Activated CD8-positive, alpha-beta memory T cell treated with anti-CD3 and anti-CD28 coated beads for 1 hour (primary cell): ENCODE measurements around the gene MEPCE.
"Not testable (repeated sequence)": the region's sequence is repeated elsewhere in the genome, so short reads cannot be mapped to it uniquely, and the experiment has no call there.

Experiments
- DNase-seq, 2 donors: peaks; one replicate each; pipeline ENCODE4 v3.0.0-alpha.2; 2020; ENCODE audit warnings: low read depth in 1 of 2; ENCODE audit errors: extremely low read depth in 1 of 2

The MEPCE gene

DNA sequence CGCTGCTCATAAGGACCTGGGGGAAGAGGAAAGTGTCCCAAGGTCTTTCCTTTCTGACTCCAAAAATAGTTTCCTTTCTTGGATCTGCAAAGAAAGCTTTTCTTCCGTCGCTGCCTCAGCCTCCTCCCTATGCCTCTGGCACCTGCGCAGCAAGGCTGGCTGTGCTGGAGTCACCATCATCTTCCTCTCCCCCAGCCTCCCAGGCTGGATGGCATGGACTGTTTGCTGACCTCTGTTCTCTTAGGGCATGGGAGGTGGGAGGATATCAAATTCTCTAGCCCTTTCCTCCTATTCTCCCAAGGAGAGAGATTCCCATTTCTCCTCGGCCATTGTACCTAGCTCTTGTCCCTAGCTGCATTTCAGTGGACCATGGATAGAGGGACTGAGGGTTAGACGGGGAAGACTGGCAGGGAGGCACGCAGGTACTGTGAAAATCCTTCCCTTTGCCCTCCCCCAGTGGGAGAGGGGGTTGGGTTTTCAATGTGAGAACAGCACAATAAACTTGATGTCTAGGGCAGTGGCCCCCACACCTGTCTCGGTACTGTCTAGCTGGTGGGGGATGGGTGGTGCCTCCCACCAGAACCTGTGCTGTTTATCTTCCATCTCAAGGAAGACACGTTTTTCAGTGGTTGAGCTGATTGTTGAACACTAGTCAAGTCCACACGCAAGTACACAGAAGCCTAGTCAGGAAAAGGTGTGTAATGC, 4.1 kb downstream of the MEPCE start:
- no peak for DNase-seq

DNA sequence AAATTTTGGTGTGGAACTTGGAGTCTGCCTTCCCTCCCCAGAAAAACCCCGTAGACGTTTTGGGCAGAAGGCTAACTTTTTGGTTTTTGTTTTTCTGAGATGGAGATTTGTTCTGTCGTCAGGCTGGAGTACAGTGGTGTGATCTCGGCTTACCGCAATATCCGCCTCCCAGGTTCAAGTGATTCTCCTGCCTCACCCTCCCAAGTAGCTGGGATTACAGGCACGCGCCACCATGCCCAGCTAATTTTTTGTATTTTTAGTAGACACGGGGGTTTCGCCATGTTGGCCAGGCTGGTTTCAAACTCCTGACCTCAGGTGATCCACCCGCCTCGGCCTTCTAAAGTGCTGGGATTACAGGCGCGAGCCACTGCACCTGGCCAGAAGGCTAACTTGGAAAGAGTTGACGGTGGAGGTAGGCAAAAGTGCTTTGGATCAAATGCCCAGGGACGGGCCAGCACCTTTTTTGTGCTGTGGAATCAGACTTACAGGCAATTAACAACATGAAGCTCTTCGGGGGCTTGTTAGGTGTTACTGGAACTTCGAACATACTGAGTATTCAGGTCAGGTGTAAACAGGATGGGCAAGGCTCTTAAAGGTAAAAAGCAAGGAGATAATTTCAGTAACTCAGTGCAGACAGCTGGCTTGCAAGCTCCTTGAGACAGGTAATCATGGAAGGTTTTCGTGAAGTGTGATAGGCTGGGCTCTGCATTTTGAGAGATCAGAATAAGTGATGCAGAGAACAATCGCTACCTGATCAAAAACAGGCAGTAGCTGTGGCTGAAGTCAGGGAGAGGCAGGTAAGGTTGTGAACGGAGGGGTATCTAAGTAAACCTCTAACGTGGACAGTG, 4.9 kb downstream of the MEPCE start:
- no peak for DNase-seq

DNA sequence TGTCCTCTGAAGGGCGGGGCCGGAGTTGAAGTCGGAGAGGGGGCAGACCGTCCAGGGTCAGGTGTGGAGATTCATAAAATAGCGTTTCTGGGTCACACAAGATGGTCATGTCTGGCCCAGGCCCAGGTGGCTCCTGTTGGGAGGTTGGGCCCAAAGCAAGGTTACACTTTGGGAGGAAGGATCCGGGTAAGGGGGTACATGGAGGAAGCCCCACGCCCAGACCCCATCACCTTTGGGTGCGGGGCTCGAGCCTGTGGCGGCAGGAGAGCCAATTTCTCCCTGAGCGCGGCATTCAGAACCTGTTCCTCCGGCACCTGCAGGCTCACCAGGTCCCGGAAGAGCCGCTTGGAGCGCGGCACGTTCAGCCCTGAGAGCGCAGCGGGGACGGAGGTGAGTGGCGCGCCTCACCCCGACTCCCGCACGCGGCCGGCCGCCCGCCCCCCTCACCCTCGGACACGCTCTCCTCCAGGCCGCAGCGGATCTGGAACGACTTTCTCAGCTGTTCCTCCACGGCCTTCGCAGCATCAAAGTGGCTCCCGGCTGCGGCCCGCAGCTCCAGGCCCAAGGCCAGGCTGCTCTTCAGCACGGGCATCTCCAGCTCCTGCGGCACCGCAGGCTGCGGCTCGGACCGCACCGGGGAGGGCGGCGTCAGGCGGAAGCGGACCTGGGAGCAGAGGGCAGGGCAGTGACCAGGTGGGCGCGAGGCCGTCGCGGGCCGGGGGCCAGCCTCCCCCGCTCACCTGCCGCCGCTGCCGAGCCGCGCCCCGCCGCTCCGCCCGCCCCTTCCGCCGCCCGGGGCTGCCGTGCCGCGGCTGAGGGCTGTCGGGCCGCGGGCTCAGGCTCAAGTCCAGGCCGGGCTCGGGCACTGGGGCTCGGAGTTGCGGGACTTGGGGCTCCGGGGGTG, 6.0 kb downstream of the MEPCE start:
- DNase-seq: no peak

- no peak for DNase-seq
Measured at GRCh38 chr7:100437150-100438100, 7.8 kb downstream of the MEPCE start.

GRCh38 chr7:100438172-100438571, 8.5 kb downstream of the MEPCE start:
- DNase-seq: no peak

DNA sequence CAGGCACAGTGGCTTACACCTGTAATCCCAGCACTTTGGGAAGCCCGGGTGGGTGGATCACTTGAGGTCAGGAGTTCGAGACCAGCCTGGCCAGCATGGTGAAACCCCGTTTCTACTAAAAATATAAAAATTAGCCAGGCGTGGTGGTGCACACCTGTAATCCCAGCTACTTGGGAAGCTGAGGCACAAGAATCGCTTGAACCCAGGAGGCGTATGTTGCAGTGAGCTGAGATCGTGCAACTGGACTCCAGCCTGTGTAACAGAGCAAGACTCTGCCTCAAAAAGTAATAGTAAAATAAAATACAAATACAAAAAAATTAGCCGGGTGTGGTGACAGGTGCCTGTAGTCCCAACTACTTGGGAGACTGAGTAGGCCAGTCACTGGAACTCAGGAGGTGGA, 9.1 kb downstream of the MEPCE start:
- not testable (repeated sequence) for DNase-seq

- DNase-seq: not testable (repeated sequence)
Measured at GRCh38 chr7:100439244-100439643, 9.6 kb downstream of the MEPCE start.

DNA sequence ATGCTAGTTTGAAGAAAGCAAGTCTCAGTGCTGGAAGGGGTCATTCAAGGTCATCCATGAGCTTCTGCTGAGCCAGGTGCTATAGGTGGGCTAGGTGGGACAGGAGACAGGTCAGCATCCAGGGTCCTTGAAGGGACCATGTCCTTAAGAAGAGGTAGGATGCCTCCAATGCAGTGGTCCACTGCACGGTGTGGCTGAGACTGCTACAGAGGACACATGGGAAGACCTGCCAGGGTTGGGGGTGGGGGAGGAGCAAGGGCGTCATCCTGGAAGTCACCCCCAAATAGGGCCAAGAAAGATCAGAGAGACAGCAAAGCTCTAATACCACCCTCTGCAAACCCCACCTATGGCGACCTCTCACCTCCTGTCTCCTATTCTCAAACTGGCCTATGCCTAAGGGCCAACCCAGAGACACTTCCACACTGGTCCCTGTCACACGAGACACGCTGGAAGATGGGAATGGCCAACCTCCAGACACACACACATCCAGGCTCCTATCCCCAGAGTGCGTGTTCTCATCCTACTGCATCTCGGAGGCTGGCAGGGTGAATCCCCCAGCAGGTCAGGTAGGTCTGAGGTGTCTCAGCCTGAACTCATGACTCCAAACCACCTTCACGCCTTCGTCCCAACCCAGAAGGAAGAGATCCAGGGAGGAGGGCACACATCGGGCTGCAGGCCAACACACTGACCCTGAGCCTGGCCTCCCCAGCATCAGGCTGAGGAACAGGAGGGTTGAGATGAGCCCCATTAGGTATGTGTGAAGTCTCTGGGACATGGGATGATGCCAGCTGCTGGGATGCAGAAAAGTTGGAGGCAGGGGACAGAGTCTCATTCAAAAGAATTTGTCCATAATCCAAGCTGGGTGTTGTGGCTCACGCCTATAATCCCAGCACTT, 12.3 kb downstream of the MEPCE start:
- DNase-seq: no peak

GRCh38 chr7:100443096-100443840, 13.6 kb downstream of the MEPCE start:
- no peak for DNase-seq

DNA sequence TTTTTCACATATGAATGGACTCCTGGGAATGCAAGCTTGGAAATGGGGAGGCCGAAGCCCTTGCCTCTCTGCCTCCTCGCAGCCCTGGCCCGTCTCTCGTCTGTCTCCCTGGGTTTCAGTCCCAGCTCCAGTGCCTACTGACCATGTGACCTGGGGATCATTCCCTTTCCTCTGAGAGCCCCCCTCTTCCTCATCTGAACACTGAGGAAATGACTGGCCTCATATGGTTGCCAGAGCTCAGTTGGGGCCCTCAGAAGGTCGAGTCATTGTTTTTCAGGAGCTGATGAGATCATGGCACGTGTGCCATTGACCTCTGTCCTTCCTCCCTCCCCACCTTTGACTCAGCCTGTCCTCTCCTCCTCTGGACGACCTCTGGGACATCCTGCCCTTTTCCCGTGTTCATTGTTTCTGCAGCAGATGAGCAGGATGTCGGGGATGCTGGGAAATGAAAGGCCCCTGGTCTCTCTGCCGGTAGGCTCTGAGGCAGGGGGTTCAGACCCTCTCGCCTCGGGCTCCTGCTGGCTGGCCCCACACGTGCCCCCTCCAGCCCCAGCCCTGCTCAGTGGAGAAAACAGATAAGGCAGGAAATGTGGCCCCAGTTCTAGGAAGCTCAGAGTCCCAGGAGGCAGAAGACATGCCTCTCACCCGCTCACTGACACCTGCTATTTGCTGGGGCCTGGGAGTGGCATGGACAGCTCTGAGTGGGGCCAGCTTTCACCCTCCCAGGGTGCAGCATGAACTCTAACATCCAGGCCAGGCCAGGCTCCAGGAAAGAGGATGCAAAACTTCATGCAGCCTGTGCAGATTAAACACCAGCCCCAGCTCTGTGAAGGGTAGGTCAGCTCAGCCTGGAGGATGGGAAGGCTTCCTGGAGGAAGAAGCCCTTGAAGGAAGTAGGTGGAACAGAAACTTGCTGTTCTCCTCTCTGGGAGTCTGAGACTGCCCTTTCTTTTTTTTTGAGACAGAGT, 15.0 kb downstream of the MEPCE start:
- DNase-seq: no peak

GRCh38 chr7:100446040-100446439, 16.4 kb downstream of the MEPCE start:
- DNase-seq: no peak

DNA sequence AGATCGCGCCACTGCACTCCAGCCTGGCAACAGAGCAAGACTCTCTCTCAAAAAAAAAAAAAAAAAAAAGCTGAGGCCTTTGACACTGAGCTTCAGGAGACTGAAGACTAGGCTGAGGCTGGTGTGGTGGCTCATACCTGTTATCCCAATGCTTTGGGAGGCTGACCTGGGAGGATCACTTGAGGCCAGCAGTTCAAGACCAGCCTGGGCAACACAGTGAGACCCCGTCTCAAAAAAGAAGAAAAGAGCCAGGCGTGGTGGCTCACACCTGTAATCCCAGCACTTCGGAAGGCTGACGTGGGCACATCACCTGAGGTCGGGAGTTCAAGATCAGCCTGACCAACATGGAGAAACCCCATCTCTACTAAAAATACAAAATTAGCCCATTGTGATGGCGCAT, 17.7 kb downstream of the MEPCE start:
- not testable (repeated sequence) for DNase-seq

DNA sequence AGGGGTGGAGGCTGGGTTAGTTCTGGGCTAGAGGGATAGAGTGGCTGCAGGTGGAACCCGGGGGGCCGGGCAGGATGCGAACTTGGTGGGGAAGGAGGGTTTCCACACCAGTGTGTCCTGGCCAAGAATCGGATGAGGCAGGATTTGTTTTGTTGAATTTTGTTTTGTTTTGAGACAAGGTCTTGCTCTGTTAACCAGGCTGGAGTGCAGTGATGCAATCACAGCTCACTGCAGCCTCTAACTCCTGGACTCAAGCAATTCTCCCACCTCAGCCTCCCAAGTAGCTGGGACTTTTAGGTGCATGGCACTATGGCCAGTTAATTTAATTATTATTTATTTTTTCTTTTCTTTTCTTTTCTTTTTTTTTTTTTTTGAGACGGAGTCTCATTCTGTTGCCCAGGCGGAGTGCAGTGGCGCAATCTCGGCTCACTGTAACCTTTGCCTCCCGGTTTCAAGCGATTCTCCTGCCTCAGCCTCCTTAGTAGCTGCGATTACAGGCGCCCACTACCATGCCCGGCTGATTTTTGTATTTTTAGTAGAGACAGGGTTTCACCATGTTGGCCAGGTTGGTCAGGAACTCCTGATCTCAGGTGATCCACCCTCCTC, 19.7 kb downstream of the MEPCE start:
- DNase-seq: no peak

- no peak for DNase-seq
Measured at GRCh38 chr7:100452513-100452912, 22.9 kb downstream of the MEPCE start.

DNA sequence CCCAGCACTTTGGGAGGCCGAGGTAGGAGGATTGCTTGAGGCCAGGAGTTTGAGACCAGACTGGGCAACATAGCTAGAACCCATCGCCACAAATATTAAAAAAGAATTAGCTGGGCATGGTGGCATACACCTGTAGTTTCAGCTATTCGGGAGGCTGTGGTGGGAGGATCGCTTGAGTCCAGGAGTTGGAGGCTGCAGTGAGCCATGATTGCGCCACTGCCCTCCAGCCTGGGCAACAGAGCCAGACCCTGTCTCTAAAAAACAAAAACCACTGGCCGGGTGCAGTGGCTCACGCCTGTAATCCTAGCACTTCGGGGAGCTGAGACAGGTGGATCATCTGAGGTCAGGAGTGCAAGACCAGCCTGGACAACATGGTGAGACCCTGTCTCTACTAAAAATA, 24.2 kb downstream of the MEPCE start:
- DNase-seq: not testable (repeated sequence)

- no peak for DNase-seq
Measured at GRCh38 chr7:100455206-100455605, 25.6 kb downstream of the MEPCE start.

DNA sequence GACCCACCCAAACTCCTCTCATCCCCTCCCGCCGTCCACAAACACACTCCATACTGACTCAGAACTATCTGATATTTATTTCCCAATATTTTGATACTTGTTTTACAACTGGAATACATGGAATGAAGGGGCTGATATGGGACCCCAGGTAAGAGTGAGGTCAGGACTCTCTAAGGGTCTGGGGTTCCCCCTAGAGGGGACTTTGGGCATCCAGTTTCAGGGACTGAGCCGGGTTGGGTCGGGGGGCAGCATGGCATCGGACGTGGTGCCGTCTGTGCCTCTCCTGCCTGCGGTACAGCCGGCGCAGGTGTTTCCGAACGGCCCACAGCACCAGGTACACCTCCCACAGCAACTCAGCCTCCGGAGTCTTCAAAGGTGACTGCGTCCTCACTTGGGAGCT, 26.9 kb downstream of the MEPCE start:
- no peak for DNase-seq
